GM21723 (cell line): ENCODE data around the gene XIRP2.
A peak's percentile ranks its signal among the peaks of the same experiment; 100 is the strongest.

ENCODE experiments used
- ATAC-seq: cut with Tn5 transposase; IDR thresholded peaks from one replicate; pipeline ENCODE4 v1.9.1; 2021; ENCODE audit warnings: mild to moderate bottlenecking, moderate library complexity; ENCODE audit not compliant: unreplicated experiment

The XIRP2 gene

GRCh38 chr2:167275046-167275445 is 386.8 kb downstream of the XIRP2 start:
- ATAC-seq: no peak

GRCh38 chr2:167279810-167280209 is 391.5 kb downstream of the XIRP2 start:
- ATAC-seq: no peak

- ATAC-seq: no peak
Measured at GRCh38 chr2:167287212-167287611, 398.9 kb downstream of the XIRP2 start.

- ATAC-seq: no peak
Measured at GRCh38 chr2:167289651-167290410, 401.6 kb downstream of the XIRP2 start.

GRCh38 chr2:167292430-167293171 is 404.3 kb downstream of the XIRP2 start, which contains the start of gene B3GALT1:
B3GALT1 (plus strand) TSS chr2:167293001.
- ATAC-seq: peak; percentile 99

GRCh38 chr2:167293172-167293781 is 405.0 kb downstream of the XIRP2 start:
- ATAC-seq: peak; percentile 20

- no peak for ATAC-seq
Measured at GRCh38 chr2:167293943-167294775, 405.9 kb downstream of the XIRP2 start.

- no peak for ATAC-seq
Measured at GRCh38 chr2:167294776-167295140, 406.5 kb downstream of the XIRP2 start.

- no peak for ATAC-seq
Measured at GRCh38 chr2:167297292-167297691, 409.0 kb downstream of the XIRP2 start.

- ATAC-seq: no peak
Measured at GRCh38 chr2:167298017-167298416, 409.7 kb downstream of the XIRP2 start.
